ENCODE measurements around the gene NRF1. TPM values are rescaled to one million over a fixed set of nuclear protein-coding genes. Genes with fewer than 3 reads are reported as not detected.

Gene NRF1
- total RNA-seq, 1 experiment from 2014 or later, result 13.6 TPM

DNA sequence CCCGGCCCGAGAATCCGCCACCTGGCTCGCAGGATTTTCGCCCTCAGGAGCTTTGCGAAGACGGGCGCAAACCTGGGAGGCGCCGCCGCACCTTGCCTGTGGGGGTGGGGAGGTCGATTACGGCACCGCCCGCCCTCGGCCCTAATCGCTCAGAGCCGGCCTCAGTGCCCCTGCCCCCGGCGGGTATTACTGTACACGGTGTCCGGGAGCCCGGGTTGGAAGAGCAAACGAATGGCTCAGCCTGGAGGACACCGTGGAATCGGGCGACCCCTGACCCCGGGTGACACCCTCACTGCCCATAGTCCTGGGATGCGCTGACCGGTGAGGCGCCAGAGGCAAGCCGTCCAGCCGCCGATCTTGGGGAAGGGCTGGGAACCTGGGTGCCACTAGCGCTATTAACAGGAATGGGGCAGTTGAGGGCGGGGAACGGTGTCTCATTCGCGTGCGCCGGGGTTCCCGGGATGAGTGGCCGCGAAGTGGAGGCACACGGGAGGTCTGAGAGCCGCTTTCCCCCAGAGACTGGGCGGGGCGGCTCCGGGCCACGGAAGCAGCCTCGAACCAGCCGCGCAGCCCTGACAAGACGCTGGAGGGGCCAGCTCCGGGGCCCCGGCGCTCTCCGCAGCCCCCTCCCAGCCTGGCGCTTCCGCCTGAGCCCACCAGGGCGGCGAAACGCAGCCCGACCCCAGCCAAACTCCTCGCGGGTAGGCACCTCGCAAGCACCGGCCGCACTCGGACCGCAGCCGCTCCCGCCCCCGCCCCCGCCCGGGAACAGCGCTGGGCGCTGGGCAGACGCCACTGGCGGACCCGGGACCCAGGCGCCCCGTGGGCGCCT, 167.5 kb downstream of the NRF1 start:
- CTCF ChIA-PET, result interaction anchor here (0.6 to 0.7 kb wide), 3 partner anchors 46 to 180 kb away, joined by 3 to 8 read pairs (median 3); no protein-coding TSS in a partner anchor
- no peaks in the 10 kb centered on the region for H3K9me2 ChIP-seq (replicated peaks; ENCODE audit: low read length)
- no peaks in the 10 kb centered on the region for H3F3A ChIP-seq (ENCODE audit: low read length, unreplicated experiment)
- peaks cover 28% of the 10 kb centered on the region for H4K20me1 ChIP-seq (ENCODE audit: low read length)
- no peaks in the 10 kb centered on the region for H3K36me3 ChIP-seq (ENCODE audit: low read depth, low read length)
- TF ChIP-seq, protein P1, sequence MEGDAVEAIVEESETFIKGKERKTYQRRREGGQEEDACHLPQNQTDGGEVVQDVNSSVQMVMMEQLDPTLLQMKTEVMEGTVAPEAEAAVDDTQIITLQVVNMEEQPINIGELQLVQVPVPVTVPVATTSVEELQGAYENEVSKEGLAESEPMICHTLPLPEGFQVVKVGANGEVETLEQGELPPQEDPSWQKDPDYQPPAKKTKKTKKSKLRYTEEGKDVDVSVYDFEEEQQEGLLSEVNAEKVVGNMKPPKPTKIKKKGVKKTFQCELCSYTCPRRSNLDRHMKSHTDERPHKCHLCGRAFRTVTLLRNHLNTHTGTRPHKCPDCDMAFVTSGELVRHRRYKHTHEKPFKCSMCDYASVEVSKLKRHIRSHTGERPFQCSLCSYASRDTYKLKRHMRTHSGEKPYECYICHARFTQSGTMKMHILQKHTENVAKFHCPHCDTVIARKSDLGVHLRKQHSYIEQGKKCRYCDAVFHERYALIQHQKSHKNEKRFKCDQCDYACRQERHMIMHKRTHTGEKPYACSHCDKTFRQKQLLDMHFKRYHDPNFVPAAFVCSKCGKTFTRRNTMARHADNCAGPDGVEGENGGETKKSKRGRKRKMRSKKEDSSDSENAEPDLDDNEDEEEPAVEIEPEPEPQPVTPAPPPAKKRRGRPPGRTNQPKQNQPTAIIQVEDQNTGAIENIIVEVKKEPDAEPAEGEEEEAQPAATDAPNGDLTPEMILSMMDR (conservative IDR thresholded peaks at IDR 0.05; ENCODE audit: low read depth, low read length), result no peak
- no peak for TF ChIP-seq EZH2 (IDR thresholded peaks at IDR 0.05; ENCODE audit: low read length, unreplicated experiment)
- no peak for TF ChIP-seq EZH2phosphoT487 (IDR thresholded peaks at IDR 0.05; ENCODE audit: borderline replicate concordance, low read length)
- H3K27ac ChIP-seq (ENCODE audit: low read length), result peak overlapping the region; percentile 58; the same call in 1 of the 2 replicates
- H3K4me3 ChIP-seq (ENCODE audit: low read length), result peak overlapping the region; percentile 86
- H3K9me3 ChIP-seq (ENCODE audit: low read length), result no peaks in the 10 kb centered on the region
- peaks cover 22% of the 10 kb centered on the region for H3K4me1 ChIP-seq (ENCODE audit: insufficient read depth, low read length)
- peak overlapping the region; percentile 77 for H3K9ac ChIP-seq (ENCODE audit: low read length)
- no TSS peak for BruUV-seq (replicated peaks)
- peak overlapping the region; percentile 77 for H2AFZ ChIP-seq (ENCODE audit: low read length)
- POLR2A ChIA-PET (ENCODE audit: unreplicated experiment), result interaction anchor here (1.1 kb wide), 1 partner anchor 46 kb away, joined by 4 read pairs; no protein-coding TSS in a partner anchor
- DNase-seq, result peak; percentile 22
- ATAC-seq, result peak; percentile 4
- H3K27me3 ChIP-seq (ENCODE audit: low read length), result no peaks in the 10 kb centered on the region
- intact Hi-C loops (cut with micrococcal nuclease), result no loop called here
- H3K79me2 ChIP-seq (ENCODE audit: low read length), result peaks cover 54% of the 10 kb centered on the region
- H3K4me2 ChIP-seq (ENCODE audit: low read length), result peak overlapping the region; percentile 95

DNA sequence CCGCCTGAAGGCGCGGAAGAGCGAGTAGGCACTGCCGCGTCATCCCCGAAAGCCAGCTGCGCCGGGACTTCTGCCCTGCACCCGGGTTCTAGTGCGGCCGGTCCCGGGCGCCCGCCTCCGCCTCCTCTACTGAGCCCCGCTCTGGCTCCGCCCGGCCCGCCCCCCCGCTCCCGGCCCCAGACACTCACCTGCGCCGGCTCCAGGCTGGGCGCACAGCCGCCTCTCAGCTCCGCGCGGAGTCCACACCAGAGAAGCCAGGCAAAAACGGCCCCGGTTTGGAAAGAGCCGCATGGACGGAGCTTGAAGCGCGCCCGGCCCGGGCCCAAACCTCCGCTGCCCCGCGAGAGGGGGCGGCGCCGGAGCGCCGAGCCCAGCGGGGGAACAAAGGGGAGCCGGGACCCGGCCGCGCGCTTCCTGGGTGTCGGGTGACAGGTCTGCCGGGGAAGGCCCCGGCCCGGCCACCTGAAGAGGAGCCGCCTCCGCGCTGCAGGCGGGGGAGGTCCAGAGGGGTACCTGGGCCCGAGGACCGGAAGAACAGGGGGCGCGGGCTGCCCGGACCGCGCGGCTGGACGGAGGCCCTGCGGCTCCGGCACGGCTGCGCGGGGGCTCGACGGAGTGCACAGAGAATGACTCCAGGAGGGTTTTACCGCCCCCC, 168.2 kb downstream of the NRF1 start:
- H3K36me3 ChIP-seq (ENCODE audit: low read depth, low read length), result no peaks in the 10 kb centered on the region
- no peaks in the 10 kb centered on the region for H3F3A ChIP-seq (ENCODE audit: low read length, unreplicated experiment)
- peaks cover 46% of the 10 kb centered on the region for H3K79me2 ChIP-seq (ENCODE audit: low read length)
- intact Hi-C loops (cut with micrococcal nuclease), result loop anchor here (1.0 kb wide), 1 partner anchor 46 kb away; no protein-coding TSS in a partner anchor
- ATAC-seq (peak; percentile 57), DNase-seq (peak; percentile 46)
- no peaks in the 10 kb centered on the region for H3K9me3 ChIP-seq (ENCODE audit: low read length)
- H3K27me3 ChIP-seq (ENCODE audit: low read length), result no peaks in the 10 kb centered on the region
- H3K4me1 ChIP-seq (ENCODE audit: insufficient read depth, low read length), result peaks cover 15% of the 10 kb centered on the region
- peak overlapping the region; percentile 77 for H3K9ac ChIP-seq (ENCODE audit: low read length)
- TF ChIP-seq EZH2phosphoT487 (IDR thresholded peaks at IDR 0.05; ENCODE audit: borderline replicate concordance, low read length), result no peak
- no peak for TF ChIP-seq EZH2 (IDR thresholded peaks at IDR 0.05; ENCODE audit: low read length, unreplicated experiment)
- TF ChIP-seq, protein P1 (conservative IDR thresholded peaks at IDR 0.05; ENCODE audit: low read depth, low read length), result no peak
- ChIA-PET POLR2A (ENCODE audit: unreplicated experiment) (interaction anchor here (0.5 to 1.1 kb wide), 3 partner anchors 40 to 45 kb away, joined by 3 to 5 read pairs (median 4); no protein-coding TSS in a partner anchor), CTCF (interaction anchor here (1.0 kb wide), 1 partner anchor 135 kb away, joined by 5 read pairs; no protein-coding TSS in a partner anchor)
- peak overlapping the region; percentile 58 for H3K27ac ChIP-seq (ENCODE audit: low read length)
- H4K20me1 ChIP-seq (ENCODE audit: low read length), result peaks cover 25% of the 10 kb centered on the region
- BruUV-seq (replicated peaks), result no TSS peak
- no peaks in the 10 kb centered on the region for H3K9me2 ChIP-seq (replicated peaks; ENCODE audit: low read length)
- peak overlapping the region; percentile 77; the same call in 1 of the 2 replicates for H2AFZ ChIP-seq (ENCODE audit: low read length)
- peak overlapping the region; percentile 95 for H3K4me2 ChIP-seq (ENCODE audit: low read length)
- peak overlapping the region; percentile 86 for H3K4me3 ChIP-seq (ENCODE audit: low read length)
